ENCODE measurements around the gene NSUN5.
"Not testable (repeated sequence)": the region's sequence is repeated elsewhere in the genome, so short reads cannot be mapped to it uniquely, and the experiment has no call there.

DNA sequence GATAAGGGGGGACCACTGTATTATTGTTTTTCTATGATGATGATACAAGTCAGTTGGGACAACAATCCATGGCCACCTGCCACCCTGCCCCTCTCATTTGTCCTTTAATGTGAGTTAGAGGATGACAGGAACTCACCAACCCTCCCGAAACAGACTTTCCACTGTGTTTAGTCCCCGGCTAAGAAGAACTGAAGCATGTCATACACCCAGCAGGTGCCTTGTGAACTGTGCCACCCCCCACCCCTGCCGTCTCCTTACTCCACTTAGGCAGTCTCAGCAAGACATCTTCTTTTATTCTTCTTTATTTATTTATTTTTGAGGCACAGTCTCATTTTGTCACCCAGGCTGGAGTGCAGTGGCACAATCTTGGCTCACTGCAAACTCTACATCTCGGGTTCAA is 40.8 kb downstream of the NSUN5 start:
- not testable (repeated sequence) for TF ChIP-seq ZBTB1 (tag by site-specific recombination; IDR thresholded peaks at IDR 0.05); ZFP37 (tag by site-specific recombination; IDR thresholded peaks at IDR 0.05); ZNF747 (tag by site-specific recombination; IDR thresholded peaks at IDR 0.05); ZNF433 (tag by site-specific recombination; IDR thresholded peaks at IDR 0.05; ENCODE audit: low read depth); SETDB1 (IDR thresholded peaks at IDR 0.05; ENCODE audit: insufficient read length, low read length); ZNF423 (tag by site-specific recombination; IDR thresholded peaks at IDR 0.05); ZNF521 (tag by site-specific recombination; IDR thresholded peaks at IDR 0.05); ZNF335 (tag by site-specific recombination; conservative IDR thresholded peaks at IDR 0.05); ZNF830 (tag by site-specific recombination; IDR thresholded peaks at IDR 0.05; ENCODE audit: low read depth); ZNF302 (tag by site-specific recombination; IDR thresholded peaks at IDR 0.05; ENCODE audit: low read depth)
- TF ChIP-seq, protein P1, sequence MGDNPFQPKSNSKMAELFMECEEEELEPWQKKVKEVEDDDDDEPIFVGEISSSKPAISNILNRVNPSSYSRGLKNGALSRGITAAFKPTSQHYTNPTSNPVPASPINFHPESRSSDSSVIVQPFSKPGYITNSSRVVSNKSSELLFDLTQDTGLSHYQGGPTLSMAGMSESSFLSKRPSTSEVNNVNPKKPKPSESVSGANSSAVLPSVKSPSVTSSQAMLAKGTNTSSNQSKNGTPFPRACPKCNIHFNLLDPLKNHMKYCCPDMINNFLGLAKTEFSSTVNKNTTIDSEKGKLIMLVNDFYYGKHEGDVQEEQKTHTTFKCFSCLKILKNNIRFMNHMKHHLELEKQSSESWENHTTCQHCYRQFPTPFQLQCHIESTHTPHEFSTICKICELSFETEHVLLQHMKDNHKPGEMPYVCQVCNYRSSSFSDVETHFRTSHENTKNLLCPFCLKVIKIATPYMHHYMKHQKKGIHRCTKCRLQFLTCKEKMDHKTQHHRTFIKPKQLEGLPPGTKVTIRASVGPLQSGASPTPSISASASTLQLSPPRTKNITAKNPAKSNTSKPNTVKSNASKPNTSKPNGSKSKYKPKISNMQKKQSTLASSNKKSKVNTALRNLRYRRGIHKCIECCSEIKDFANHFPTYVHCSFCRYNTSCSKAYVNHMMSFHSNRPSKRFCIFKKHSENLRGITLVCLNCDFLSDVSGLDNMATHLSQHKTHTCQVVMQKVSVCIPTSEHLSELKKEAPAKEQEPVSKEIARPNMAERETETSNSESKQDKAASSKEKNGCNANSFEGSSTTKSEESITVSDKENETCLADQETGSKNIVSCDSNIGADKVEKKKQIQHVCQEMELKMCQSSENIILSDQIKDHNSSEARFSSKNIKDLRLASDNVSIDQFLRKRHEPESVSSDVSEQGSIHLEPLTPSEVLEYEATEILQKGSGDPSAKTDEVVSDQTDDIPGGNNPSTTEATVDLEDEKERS (tag by site-specific recombination; IDR thresholded peaks at IDR 0.05) = not testable (repeated sequence)
- TF ChIP-seq, protein P2, sequence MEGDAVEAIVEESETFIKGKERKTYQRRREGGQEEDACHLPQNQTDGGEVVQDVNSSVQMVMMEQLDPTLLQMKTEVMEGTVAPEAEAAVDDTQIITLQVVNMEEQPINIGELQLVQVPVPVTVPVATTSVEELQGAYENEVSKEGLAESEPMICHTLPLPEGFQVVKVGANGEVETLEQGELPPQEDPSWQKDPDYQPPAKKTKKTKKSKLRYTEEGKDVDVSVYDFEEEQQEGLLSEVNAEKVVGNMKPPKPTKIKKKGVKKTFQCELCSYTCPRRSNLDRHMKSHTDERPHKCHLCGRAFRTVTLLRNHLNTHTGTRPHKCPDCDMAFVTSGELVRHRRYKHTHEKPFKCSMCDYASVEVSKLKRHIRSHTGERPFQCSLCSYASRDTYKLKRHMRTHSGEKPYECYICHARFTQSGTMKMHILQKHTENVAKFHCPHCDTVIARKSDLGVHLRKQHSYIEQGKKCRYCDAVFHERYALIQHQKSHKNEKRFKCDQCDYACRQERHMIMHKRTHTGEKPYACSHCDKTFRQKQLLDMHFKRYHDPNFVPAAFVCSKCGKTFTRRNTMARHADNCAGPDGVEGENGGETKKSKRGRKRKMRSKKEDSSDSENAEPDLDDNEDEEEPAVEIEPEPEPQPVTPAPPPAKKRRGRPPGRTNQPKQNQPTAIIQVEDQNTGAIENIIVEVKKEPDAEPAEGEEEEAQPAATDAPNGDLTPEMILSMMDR (tag by site-specific recombination; IDR thresholded peaks at IDR 0.05) = not testable (repeated sequence)
